ENCODE data around the gene EXOC7.

Gene EXOC7

DNA sequence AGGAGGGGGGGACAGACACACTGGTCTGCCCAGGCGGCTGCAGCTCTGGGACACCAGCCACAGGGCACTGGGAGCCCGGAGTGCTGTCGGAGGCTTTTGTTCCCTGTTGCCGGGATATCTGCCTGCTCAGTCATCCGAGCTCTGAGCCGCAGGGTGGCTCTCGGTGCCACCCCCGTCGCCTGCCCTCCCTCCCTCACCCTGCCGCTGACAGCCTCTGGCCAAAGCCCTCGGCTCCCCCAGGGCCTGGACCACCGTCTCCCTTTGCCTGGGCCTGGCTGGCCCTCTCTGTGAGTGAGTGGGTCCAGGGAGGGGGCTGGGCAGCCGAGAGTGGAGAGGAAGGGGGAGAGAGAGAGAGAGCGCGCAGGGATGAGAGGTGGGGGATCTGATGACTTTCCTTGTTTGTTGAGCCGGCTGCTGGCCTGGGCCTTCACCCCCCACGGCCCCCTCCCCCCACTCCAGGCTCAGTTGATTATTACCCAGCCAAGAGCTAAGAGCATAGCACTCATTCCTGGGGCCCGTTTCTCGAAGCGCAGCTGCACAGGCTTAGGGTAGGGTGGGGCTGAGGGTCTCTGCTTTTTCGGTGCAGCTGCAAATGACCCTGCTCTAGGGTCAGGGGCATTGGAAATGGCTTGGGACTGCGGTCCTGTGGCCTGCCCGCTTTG, 34.8 kb upstream of the EXOC7 start:
- no peak for DNase-seq (ENCODE audit: low read depth)

DNA sequence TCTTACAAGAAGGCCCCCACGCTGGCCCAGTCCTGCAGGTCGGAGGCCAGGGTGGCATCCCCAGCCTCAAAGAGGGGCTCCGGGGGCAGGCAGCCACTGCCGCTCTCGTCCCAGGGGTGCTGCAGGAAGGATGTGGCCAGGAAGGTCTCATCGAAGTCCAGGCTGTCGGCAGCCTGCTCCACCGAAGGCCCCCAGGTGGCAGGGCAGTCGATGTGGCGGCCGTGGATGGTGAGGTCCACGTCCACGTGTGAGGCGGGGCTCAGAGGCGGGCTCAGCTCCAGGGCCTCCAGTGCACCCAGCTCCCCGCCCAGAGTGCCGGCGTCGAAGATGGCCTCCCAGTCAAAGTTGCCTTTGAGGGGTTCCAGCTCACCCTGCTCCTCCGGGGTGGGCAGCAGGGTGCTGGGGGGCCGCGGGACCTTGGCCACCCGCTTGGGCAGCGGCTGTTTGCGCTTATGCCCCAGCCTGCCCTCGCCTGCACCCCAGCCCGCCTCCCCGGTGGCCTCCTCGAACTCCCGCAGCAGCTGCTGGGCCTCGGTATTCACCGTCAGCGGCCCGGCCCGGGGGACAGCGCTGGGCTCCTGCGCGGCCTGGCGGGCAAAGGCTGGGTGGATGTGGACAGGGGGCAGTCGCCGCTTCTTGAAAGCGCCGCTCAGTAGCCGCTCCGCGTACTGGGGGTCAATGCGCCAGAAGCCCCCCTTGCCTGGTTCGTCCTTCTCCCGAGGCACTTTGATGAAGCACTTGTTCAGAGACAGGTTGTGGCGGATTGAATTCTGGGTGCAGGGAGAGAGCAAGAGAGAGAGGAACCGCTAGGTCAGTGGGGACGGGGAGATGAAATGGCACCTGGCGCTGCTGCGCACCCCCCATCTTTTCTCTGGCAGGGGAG, 34.0 kb upstream of the EXOC7 start:
- no peak for DNase-seq (ENCODE audit: low read depth)

DNA sequence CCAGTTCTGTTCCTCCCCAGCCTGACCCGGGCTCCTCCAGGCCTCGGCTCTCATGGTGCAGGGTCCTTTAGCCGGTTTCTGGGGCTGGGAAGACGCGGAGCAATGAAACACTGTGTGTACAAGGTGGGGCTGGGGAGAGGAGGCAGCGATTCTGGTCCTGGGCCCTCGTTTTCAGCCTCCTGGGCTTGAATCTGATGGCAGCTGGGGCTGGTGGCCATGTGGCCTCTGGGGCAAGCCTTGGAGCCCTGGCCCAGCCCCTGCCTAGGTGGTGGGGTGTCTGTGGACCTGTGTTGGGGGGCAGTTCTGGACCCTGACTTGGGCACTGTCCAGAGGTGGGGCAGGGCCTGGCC, 33.4 kb upstream of the EXOC7 start:
- no peak for DNase-seq (ENCODE audit: low read depth)

DNA sequence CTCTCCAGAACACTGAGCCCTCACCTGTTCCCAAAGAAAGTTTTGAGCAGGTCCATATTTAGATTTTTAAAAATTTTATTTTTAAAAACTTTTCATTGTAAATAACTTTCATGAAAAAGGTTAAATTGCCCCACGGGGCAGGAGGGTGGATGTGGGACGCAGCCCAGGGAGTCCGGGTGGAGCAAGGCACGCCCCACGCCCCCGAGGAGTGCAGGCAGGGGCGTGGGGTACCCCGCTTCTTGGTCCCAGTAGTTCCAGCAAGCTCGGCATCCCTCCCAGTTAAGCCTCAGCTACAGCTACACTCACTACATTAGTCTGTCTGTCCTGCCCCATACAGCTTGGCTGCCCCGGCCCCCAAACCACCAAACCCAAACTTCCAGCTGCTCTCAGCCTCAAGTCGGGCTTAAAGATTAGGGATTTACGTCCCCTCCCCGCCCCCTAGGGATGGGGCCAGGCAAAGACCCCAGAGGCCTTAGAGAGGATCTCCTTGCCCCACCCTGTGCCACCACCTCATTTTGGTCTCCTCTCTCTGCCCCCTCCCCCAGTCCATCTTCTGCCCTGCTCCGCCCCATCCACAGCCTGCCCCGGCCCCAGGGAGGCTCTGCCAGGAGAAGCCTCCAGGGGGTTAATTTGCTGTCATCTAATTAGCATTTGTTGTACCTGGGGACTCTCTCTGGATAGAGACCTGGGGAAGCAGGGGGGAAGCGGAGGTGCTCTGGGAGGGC, 32.9 kb upstream of the EXOC7 start:
- no peak for DNase-seq (ENCODE audit: low read depth)

DNA sequence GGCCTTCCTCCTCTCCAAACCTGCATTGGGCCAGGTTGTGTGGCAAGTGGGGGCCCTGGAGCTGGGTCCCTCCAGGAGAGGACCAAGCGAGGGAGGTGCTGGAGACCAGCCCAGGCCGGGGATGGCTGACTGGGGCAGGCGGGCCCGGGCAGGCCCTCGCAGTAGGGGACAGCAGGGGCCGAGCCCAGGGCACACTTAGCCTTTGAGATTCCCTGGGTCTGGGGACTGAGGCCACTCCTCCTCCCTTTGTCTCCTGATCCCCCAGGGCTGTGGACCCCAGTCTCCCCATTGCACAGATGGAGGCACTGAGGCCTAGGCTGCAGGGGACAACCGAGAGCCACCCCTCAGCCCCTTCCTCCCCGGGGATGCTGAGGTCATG, 32.2 kb upstream of the EXOC7 start:
- DNase-seq (ENCODE audit: low read depth), result no peak

DNA sequence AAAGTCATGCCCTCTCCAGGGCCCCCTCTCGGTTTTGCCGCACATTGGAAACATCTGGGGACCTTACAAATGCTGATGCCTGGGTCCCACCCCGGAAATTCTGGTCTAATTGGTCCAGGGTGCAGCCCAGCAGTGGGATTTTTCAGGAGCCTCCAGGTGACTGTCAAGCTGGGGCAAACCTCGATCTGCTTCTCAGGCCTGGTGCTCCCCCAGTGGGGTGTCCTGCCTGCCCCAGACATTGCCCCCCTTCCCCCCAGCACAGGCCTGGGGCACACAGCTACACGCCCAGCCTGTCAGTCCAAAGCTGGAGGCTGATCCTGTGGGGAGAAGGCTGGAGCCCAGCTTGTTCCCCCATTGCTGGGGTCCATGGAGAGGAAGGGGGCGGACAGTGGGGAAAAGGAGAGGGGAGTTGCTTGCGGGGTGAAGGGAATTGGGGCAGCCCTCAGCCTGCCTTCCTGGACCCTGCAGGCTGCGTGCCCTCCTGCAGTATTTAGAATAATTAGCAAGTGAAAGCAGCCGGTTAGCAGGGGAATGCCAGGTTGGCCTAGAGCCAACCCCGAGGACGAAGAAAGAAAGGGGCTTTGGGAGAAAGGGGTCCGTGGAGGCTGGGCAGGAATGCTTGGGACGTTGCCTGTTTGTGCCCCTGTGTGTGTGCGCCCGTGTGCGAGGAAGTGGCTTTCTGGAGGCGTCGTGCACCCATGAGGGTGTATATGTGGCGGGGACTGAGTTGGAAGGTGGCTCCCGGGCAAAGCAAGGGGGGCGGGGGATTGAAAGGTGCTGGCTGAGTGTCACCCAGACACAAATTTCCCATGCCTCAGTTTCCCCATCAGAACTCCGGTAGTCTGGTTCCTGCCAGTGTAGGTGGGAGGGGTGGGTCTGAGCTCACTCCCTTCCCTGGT, 31.6 kb upstream of the EXOC7 start:
- no peak for DNase-seq (ENCODE audit: low read depth)

DNA sequence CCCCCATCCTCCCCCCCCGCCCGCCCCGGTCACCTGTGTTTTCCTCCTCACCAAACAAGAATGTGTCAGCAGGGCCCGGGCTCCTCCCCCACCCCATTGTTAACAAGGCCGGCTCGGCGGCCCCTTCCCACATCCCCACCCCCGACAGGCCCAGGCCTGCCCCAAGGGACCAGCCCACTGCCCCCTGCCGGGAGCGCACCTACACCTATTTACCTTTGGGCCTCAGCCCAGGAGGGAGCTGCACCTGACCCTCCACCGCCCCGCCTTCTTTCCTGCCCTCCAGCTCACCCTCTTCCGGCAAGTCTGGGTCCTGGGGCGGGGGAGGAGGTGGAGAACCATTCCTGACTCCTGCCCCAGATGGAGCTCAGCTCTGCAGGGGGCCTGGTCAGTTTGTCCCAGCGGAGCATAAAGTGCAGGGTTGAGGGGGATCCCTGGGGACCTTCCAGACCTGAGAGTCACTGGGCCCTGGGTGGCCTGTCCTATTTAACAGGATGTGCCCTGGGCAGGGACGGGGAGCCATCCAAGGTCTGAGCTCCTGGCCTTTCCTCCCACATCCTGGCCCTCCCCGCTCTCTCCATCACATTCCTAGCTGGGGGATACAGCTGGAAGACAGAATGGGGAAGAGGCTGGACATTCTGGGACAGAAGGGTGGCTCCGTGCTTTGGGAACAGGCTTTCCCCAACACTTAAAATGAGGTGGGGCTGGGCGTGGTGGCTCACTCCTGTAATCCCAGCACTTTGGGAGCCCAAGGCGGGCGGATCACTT, 29.2 kb upstream of the EXOC7 start:
- no peak for DNase-seq (ENCODE audit: low read depth)

DNA sequence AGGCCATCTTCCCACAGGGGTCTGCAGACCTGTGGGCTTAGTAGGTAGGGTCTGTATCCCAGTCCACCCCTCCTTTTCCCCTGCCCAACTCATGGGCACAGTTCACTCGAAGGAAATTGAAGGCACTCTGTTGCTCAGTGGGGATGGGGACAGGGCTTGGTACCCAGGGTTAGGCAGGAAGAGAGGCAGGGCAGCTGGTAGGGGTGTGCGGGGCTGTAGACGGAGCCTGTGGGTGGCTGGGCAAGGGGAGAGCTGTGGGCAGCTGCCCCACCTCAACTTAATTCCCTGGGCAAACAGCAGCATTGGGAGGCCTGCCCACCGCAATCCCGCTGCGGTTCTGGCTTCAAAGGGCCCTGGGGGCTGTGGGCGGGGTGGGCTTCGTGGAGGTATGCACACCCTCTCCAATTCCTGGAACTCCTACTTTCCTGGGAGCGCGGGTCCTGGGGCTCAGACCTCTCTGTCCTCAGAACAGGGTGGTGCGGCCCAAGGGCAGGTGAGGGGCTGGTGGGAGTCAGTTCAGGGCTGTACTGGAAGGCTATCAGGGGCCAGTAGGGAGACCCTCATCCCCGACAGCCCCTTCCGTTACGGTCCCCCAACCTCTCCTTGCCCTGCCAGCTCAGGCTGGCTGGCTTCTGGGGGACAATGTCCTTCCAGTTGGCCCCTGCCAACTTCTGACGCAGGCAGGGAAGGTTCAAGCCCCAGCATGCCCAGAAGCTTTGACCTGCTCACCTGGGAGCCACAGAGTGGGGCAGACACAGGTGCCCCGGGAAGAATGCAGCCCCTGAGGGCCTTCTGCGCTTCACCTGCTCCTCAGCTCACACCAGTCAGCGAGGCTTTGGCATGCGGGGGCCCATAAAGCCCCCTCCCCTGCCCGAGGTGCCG, 28.3 kb upstream of the EXOC7 start:
- DNase-seq (ENCODE audit: low read depth), result no peak

DNA sequence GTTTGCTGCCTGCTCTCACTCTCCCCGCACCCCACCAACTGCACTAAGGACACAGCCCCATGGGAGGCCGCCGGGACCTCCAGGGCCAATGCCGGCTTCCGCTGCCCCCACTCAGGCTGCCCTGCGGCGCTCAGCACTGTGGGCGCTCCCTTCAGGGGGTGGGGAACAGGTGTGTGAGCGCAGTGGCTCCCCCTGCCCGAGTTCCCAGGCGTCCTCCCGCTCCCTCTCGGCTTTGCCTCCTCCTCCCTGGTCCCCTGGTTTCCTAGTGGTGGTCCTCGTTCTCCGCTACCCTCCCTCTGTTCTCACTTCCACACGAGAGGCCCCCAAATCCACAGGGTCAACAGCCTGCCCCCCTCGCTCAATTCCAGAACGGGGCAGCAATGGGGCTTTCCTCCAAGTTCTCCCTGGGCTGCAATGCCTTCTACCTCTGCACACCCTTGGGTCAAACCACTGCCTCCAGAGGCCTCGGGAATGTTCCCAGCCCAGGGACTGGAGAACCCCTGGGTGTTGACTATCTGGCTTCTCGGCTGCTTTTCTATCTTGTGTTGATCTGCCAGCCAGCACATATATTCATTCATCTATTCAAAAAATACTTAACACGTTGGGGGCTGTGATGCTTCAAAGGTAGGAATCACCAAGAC, 27.6 kb upstream of the EXOC7 start:
- no peak for DNase-seq (ENCODE audit: low read depth)

DNA sequence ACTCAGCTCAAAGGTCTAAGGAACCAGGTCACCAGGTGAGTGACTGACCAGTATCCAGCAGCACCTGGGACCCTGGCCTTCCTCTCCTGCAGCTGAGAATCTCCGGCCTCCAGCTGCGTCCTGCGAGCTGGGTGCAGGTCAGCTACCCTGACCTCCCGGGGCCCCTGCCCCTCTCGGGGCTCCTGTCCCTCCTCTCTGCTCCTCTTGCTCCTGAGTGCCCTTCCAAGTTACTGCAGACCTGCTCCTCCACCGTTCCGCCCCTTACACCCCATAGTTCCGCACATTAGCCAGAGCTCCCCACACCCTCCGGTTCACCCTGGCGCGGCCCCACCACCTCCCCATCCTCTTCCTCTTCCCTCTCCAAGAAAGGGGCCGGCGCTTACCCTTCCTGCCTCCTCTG, 26.9 kb upstream of the EXOC7 start:
- DNase-seq (ENCODE audit: low read depth), result no peak

DNA sequence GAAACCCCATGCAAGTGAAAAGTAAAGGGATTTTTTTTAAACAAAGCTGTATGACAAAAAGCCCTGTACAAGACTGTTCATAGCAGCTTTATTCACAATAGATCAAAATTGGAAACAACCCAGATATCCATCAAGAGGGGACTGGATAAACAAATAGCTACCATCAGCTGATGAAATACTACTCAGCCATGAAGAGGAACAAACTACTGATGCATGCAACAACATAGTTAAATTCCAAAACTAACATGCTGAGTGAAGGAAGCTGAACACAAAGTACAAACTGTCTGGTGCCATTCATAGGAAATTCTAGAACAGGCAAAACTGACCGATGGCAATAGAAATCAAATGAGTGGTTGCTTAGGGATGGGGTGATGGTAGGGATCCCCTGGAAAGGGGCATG, 22.3 kb upstream of the EXOC7 start:
- DNase-seq (ENCODE audit: low read depth), result no peak

DNA sequence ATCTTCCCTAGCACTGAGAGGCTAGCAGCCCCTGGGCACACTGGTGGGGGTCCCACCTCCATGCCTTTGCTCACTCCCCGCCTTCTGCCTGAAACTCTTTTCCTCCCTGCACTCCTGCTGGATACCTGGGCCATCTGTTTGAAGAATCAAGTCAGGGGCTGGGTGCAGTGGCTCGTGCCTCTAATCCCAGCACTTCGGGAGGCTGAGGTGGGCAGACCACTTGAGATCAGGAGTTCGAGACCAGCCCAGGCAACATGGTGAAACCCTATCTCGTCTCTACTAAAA, 21.7 kb upstream of the EXOC7 start:
- no peak for DNase-seq (ENCODE audit: low read depth)

DNA sequence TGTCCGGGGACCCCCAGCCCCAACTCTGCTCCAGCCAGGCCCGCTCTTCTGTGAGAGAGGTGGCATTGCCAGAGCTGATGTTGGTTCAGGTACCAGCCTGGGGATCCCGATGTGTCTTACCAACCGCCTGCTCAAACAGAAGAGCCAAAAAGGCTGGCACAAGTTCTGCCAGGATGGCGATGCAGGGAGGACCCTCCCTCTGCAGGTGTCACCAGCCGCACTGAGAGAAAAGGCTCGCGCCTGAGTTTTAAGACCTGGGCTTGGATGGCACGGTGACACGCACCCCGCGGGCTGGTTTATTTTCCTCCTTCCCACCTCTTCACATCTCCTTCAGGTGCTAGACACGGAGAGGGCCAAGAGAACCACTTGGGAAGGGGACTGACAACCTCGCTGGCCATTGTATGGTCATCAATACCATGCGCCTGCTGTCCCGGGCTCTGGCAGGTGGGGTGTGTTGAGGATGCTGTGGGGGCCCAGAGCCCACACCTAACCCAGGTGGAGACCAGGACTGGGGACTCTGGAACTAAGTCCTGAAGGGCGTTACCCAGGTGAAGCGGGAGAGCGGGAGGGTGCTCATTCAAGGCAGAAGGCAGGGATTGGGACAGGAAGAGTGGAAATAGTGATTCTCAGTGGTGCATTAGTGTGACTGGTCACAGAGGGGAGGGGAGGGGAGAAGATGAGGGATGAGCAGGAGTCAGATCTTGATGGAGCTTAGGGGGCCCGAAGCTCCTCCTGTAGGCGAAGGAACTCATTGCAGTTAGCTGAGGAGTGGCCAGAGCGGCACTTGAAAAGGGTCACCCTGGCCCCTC, 21.2 kb upstream of the EXOC7 start:
- no peak for DNase-seq (ENCODE audit: low read depth)

DNA sequence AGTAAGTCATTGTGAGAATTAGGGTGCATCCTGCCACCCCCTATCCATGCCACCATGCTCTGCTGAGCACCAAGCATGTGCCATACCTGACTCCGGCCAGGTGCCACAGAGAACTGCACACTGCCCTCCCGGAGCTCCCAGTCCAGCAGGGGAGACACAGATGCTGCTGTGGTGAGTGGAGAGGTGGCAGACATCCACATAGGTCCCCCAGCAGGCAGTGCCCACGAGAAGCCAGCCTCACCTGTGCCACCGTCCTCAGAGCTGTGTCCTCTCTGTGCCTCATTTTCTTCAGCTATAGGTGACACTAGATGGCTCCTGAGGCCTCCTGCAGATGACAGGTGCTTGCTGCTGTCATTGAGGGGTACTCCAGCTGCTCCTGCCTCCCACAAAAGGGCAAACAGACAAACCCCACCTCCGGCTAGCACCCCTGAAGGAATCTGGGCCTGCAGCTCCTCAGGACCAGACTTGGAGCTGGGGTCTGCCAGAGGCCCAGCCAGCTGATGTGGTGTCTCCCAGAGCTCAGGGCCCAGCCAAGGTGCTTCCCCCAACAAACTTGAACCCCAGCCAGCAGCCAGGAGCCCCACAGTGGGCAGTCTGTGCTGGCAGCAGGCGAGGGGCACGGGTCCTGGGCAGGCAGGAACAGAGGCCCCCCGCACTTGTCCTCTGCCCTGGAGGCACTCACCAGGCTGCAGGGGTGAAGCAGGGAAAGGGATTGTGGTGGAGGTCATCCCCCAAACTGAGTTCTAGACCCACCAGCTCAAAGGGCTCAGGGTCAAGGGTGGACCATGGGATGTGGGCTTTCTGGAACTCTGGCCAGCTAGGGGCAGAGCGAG, 20.4 kb upstream of the EXOC7 start:
- no peak for DNase-seq (ENCODE audit: low read depth)

DNA sequence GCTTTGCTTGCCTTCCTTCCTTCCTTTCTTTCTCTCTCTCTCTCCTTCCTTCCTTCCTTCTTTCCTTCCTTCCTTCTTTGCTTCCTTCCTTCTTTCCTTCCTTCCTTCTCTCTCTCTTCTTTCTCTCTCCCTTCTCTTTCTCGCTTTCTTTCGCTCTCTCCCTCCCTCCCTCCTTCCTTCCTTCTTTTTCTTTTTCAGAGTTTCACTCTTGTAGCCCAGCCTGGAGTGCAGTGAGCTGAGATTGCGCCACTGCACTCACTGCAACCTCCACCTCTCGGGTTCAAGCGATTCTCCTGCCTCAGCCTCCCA, 19.6 kb upstream of the EXOC7 start:
- DNase-seq (ENCODE audit: low read depth), result no peak

DNA sequence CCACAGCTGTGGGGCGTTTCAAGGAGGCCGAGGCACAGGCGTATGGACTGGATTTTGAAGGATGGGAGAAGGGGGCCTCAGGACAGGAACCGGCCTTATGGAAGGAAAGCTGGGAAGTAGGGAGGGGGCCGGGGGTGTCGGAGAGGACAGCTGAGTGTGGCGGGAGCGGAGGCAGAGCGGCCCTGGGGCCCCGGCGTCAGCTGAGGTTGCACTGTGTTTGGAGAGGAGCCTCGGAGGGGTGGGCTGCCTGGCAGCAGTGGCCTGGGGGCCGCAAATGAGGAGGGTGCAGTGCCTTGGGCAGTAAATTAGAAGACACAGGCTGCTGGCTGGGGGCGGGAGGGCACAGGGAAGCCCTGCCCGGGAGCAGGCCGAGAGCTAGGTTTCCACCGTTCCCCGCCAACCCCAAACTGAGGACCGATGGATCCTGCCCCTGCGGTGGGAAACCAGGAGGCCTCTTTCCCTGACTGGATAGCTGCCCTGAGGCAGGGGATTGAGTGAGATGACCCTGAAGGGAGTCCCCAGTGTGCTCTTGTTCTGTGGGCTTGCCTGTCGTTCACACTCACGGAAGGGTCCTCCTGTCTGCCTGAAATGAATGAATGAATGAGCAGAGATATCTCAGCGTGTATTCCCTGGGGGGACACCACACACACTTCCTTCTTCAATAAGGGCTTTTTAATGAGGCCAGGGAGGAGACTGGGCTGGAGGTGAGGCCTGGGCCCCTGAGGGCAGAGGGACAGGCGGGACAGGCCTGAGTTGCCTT, 19.0 kb upstream of the EXOC7 start:
- no peak for DNase-seq (ENCODE audit: low read depth)

DNA sequence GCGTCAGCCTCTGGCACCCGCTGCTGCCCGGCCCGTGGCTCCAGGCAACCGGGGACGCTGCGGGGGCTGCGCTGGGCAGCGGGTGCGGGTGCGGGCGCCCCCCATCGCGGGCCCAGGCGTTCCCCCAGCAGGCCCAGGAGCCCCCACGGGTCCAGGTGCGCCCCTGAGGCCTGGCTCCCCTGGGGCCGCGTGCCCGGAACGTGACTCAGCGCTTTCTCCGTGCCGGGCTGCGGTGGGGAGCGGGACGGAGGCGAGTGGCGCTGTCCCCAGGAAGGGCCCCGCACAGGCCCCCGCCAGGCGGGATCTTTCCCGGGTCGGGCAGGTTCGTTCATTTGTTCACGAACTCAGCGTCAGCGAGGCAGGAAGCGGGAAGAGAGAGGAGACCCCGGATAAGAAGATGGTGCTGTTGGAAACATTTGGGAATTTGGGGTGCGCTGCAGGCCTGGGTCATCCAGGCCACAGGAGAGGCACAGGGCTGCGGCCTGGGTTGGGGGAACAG, 18.4 kb upstream of the EXOC7 start:
- DNase-seq (ENCODE audit: low read depth), result no peak

DNA sequence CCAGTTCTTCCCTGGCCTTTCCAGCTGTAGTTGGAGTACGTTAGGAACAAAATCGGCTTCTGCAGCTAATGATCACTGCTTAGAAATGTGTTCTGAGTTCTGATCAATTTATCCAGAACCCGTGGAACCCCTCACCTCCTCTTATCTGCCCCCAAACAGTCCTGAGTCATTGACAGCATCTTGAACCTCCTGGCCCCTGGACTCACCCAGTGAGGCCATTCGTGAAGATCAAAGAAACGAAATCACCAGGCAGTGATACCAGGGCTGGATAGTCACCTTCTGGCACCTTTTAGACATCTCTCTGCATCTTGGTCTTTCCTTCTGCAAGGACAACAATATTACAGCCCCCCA, 17.0 kb upstream of the EXOC7 start:
- DNase-seq (ENCODE audit: low read depth), result no peak

All from fibroblast of gingiva (primary cell).